Measurements from ENCODE around the gene MED13L.

DNA sequence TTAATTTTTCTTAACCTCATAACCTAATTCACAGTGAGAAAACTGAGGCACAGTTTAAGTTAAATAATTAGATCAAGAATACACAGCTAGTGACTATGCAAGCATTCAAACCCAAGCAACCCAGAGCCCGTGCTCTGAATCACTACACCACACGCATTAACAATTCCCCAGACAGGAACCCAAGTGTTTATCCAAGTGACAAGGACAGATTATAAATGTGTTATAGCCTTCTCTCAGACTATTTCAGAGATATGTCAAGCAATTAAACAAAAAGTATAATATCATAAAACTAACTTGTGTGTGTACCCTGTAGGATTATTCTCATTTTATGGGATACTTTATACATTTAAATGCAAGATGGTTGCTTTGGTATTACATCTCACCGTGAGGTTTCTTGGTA, 43.8 kb downstream of the MED13L start:
- TF ChIP-seq, protein P1, sequence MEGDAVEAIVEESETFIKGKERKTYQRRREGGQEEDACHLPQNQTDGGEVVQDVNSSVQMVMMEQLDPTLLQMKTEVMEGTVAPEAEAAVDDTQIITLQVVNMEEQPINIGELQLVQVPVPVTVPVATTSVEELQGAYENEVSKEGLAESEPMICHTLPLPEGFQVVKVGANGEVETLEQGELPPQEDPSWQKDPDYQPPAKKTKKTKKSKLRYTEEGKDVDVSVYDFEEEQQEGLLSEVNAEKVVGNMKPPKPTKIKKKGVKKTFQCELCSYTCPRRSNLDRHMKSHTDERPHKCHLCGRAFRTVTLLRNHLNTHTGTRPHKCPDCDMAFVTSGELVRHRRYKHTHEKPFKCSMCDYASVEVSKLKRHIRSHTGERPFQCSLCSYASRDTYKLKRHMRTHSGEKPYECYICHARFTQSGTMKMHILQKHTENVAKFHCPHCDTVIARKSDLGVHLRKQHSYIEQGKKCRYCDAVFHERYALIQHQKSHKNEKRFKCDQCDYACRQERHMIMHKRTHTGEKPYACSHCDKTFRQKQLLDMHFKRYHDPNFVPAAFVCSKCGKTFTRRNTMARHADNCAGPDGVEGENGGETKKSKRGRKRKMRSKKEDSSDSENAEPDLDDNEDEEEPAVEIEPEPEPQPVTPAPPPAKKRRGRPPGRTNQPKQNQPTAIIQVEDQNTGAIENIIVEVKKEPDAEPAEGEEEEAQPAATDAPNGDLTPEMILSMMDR (IDR thresholded peaks at IDR 0.05), result no peak
- TF ChIP-seq POLR2A (IDR thresholded peaks at IDR 0.05), result no peak

Data from testis (tissue), 2 donors.